Sigmoid colon (tissue), 7 donors: ENCODE results near the gene TMEM9. TPM values are rescaled to one million over a fixed set of nuclear protein-coding genes. Genes with fewer than 3 reads are reported as not detected.

Experiments used
- DNase-seq: peaks from one replicate; pipeline ENCODE4 v3.0.0-alpha.2; 2019
- H3K27ac ChIP-seq, 4 donors: fragments of 200-600 bp; sonication (generic); one replicate each; pipeline ENCODE4 v1.5.1; 2016 to 2019; ENCODE audit warnings: mild to moderate bottlenecking in 1 of 4
- H3K27me3 ChIP-seq, 3 donors: fragments of 200-600 bp; sonication (generic); one replicate each; pipeline ENCODE4 v1.5.1; 2019; ENCODE audit warnings: mild to moderate bottlenecking in 1 of 3
- H3K36me3 ChIP-seq, 4 donors: fragments of 200-600 bp; sonication (generic); one replicate each; pipeline ENCODE4 v1.5.1; 2016 to 2019
- H3K4me1 ChIP-seq, 4 donors: fragments of 200-600 bp; sonication (generic); one replicate each; pipeline ENCODE4 v1.5.1; 2017 to 2019
- H3K4me3 ChIP-seq, 4 donors: fragments of 200-600 bp; sonication (generic); one replicate each; pipeline ENCODE4 v1.5.1; 2017 to 2019; ENCODE audit warnings: mild to moderate bottlenecking in 2 of 4, moderate library complexity in 1 of 4
- H3K9me3 ChIP-seq, 4 donors: fragments of 200-600 bp in 3 of 4; sonication (generic) in 3 of 4; one replicate each; pipeline versions ENCODE4 v1.5.1 to v1.6.1; 2013 to 2019
- EP300 ChIP-seq, 4 donors: sonication (generic); formaldehyde crosslinking; IDR thresholded peaks; one replicate each; pipeline ENCODE4 v1.6.1; 2017; ENCODE audit warnings: antibody characterized with exemption in 4 of 4
- POLR2A ChIP-seq, 2 donors: fragments of 450-650 bp; IDR thresholded peaks; one replicate each; pipeline ENCODE4 v1.6.1; 2016; ENCODE audit warnings: antibody characterized with exemption in 2 of 2, mild to moderate bottlenecking in 2 of 2, moderate library complexity in 2 of 2
- POLR2AphosphoS5 ChIP-seq, 4 donors: sonication (generic); formaldehyde crosslinking; IDR thresholded peaks; one replicate each; pipeline ENCODE4 v1.6.1; 2017; ENCODE audit warnings: antibody characterized with exemption in 4 of 4
- WGBS, 2 donors: extraction: QIAGEN DNeasy Blood & Tissue Kit; methylation state at CpG; one replicate each; pipeline ENCODE4 v1.1.7; 2013; 5-methylcytosine and 5-hydroxymethylcytosine counted together
- intact Hi-C: fragments of 100-400 bp; cut with DNase I; formaldehyde crosslinking; loops from one replicate; pipeline ENCODE4 v1.15.1; 2023
- polyA plus RNA-seq, 3 donors: library from polyadenylated mRNA; stranded (reverse); fragments of 200-250 nt; gene quantifications; one replicate each; pipeline ENCODE4 v1.2.3, GENCODE V29; 2013
- total RNA-seq, 4 donors: library from RNA; depleted of rRNA; stranded (reverse); fragments of >200 nt; gene quantifications; one replicate each; pipeline ENCODE4 v1.1.0, GENCODE V29; 2016
- TF ChIP-seq, protein P1 (sequence below), 4 experiments: fragments of 450-650 bp in 3 of 4; fragments of 200-600 bp in 1 of 4; IDR thresholded peaks; one replicate each; pipeline ENCODE4 v1.5.1; 2016 to 2019; ENCODE audit warnings: antibody characterized with exemption in 4 of 4, mild to moderate bottlenecking in 3 of 4, moderate library complexity in 2 of 4
- donor health status: healthy with polysubstance abuse.
- donor health status: Bipolar disorder and iron deficiency.
- donor health status: healthy.

The TMEM9 gene
- total and polyA plus RNA-seq, 7 donors: 12.9 to 78.3 (median 56.2) TPM

DNA sequence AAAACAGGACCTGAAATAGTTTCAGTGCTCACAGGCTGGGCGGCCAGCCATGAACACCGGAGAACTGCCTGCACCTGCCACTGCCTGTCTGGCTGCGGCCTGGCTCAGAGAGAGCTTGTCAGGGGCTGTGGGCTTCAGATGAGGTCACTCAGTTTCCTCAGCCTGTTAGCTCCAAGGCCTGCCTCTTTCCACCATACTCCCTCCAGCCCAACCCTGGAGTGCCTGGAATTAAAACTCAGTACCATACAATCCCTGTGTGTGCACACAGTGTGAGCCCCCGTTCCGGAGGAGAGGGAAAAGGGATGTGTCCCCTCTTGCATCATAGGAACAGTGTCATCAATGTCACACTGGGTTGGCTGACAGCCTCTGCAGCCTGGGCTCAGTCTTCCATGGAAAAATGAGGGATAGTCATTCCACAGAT is 58.2 kb downstream of the TMEM9 start:
- 78 to 83% methylated on average over 5 of the region's 5 CpGs for WGBS, 2 donors
- Histone ChIP-seq H3K4me1 (no peaks in the 10 kb centered on the region), H3K9me3 (no peaks in the 10 kb centered on the region), H3K4me3 (no peak overlapping the region), H3K36me3 (no peaks in the 10 kb centered on the region), H3K27ac (no peak overlapping the region), H3K27me3 (no peaks in the 10 kb centered on the region)
- intact Hi-C loops: no loop called here
- DNase-seq: no peak
- no peak for TF ChIP-seq POLR2AphosphoS5 (IDR thresholded peaks at IDR 0.05)
- TF ChIP-seq, protein P1, sequence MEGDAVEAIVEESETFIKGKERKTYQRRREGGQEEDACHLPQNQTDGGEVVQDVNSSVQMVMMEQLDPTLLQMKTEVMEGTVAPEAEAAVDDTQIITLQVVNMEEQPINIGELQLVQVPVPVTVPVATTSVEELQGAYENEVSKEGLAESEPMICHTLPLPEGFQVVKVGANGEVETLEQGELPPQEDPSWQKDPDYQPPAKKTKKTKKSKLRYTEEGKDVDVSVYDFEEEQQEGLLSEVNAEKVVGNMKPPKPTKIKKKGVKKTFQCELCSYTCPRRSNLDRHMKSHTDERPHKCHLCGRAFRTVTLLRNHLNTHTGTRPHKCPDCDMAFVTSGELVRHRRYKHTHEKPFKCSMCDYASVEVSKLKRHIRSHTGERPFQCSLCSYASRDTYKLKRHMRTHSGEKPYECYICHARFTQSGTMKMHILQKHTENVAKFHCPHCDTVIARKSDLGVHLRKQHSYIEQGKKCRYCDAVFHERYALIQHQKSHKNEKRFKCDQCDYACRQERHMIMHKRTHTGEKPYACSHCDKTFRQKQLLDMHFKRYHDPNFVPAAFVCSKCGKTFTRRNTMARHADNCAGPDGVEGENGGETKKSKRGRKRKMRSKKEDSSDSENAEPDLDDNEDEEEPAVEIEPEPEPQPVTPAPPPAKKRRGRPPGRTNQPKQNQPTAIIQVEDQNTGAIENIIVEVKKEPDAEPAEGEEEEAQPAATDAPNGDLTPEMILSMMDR (IDR thresholded peaks at IDR 0.05): no peak
- no peak for TF ChIP-seq EP300 (IDR thresholded peaks at IDR 0.05)
- TF ChIP-seq POLR2A (IDR thresholded peaks at IDR 0.05): no peak

DNA sequence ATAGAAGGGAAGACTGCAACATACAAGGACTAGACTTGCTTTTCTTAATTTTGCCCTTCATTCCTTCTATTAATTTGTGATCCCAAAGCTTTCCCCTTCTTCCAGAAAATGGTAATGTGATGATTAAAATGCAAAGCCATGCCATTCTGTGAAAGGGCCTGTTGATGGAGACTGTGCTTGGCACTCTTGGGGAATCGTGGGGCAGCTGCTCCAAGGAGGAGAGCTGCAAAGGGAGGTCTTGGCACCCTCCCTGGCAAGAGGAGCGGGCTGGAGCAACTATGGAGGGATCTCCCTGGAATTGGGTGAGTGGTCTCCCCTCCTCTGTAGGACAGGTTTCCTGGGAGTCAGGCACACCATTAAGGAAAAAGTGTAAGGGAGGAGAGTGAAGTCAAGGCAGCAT is 58.7 kb downstream of the TMEM9 start:
- no peaks in the 10 kb centered on the region for H3K9me3 ChIP-seq
- no peaks in the 10 kb centered on the region for H3K36me3 ChIP-seq
- no peaks in the 10 kb centered on the region for H3K27me3 ChIP-seq
- intact Hi-C loops: no loop called here
- no peak overlapping the region for H3K4me3 ChIP-seq
- no peaks in the 10 kb centered on the region for H3K4me1 ChIP-seq
- WGBS, 2 donors: 91% methylated on average over 2 of the region's 2 CpGs
- DNase-seq: no peak
- H3K27ac ChIP-seq: no peak overlapping the region
- TF ChIP-seq, protein P1 (IDR thresholded peaks at IDR 0.05): no peak
- TF ChIP-seq POLR2A (IDR thresholded peaks at IDR 0.05) (no peak), POLR2AphosphoS5 (IDR thresholded peaks at IDR 0.05) (no peak), EP300 (IDR thresholded peaks at IDR 0.05) (no peak)

DNA sequence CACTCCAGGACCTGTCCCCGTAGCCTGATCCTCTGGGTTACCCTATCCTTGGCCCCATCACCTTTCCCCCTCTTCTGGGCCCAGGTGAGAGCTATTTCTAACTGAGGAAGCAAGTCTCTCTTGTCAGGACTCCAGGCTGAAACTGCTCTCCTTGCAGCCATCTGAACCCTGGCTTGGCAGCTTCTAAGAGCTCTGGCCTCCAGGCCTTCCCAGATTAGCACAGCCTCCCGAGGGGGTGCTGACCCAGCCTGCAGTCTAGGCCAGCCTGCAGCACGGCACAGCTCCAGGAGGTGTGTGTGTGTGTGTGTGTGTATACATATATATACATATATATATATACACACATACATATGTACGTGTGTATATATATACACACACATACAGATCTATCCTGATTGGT is 59.4 kb downstream of the TMEM9 start:
- Histone ChIP-seq H3K27me3 (no peaks in the 10 kb centered on the region), H3K27ac (no peak overlapping the region), H3K4me3 (no peak overlapping the region), H3K36me3 (no peaks in the 10 kb centered on the region), H3K9me3 (no peaks in the 10 kb centered on the region), H3K4me1 (no peaks in the 10 kb centered on the region)
- intact Hi-C loops: no loop called here
- TF ChIP-seq POLR2AphosphoS5 (IDR thresholded peaks at IDR 0.05): no peak
- TF ChIP-seq, protein P1 (IDR thresholded peaks at IDR 0.05): no peak
- TF ChIP-seq POLR2A (IDR thresholded peaks at IDR 0.05): no peak
- no peak for TF ChIP-seq EP300 (IDR thresholded peaks at IDR 0.05)
- DNase-seq: no peak
- 73 to 74% methylated on average over 4 of the region's 4 CpGs for WGBS, 2 donors

DNA sequence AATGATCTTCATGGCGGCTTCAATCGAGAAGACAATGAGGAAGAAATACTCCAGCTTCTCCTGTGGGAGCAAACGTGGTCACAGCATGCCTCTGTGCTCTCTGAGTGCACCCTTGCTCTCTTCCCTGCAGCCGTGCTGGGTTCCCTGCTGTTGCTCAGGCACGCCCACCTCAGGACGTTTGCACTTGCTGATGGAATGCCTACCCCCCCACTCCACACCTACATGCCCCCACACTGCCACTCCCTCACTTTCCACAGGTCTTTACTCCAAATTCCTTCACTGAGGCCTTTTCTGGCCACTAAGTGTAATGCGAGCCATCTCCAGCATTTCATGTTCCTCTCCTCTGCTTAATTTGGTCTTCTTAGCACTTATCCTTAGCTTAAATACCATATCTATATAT is 60.3 kb downstream of the TMEM9 start:
- Histone ChIP-seq H3K4me1 (no peaks in the 10 kb centered on the region), H3K27ac (no peak overlapping the region), H3K9me3 (no peaks in the 10 kb centered on the region), H3K27me3 (no peaks in the 10 kb centered on the region), H3K36me3 (no peaks in the 10 kb centered on the region), H3K4me3 (no peak overlapping the region)
- TF ChIP-seq POLR2A (IDR thresholded peaks at IDR 0.05) (no peak), EP300 (IDR thresholded peaks at IDR 0.05) (no peak), POLR2AphosphoS5 (IDR thresholded peaks at IDR 0.05) (no peak)
- TF ChIP-seq, protein P1 (IDR thresholded peaks at IDR 0.05): no peak
- WGBS, 2 donors: 65 to 73% methylated on average over 7 of the region's 7 CpGs
- DNase-seq: no peak
- intact Hi-C loops: no loop called here

DNA sequence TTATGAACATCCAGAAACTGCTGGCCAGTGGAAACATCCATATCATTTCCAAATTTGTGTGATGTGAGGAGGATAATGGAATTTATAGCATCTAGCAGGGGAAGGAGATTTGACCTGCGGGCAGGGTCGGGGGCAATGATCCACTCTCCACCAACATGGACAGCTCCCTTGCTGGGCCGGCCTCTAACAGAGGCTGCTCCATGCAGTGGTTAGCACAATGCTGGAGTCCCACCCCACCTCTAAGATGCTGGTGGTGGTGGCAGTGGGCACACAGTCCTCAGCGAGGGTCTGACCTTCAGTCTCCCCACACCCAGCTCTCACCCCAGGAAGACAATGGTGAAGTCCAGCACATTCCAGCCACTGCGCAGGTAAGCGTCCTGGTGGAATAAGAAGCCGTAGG is 60.7 kb downstream of the TMEM9 start:
- intact Hi-C loops: no loop called here

More for the DNA sequence above, 60.7 kb downstream of the TMEM9 start:
- Histone ChIP-seq H3K36me3 (no peaks in the 10 kb centered on the region), H3K4me1 (no peaks in the 10 kb centered on the region), H3K27me3 (no peaks in the 10 kb centered on the region), H3K9me3 (no peaks in the 10 kb centered on the region), H3K4me3 (no peak overlapping the region), H3K27ac (no peak overlapping the region)
- TF ChIP-seq POLR2AphosphoS5 (IDR thresholded peaks at IDR 0.05) (no peak), EP300 (IDR thresholded peaks at IDR 0.05) (no peak), POLR2A (IDR thresholded peaks at IDR 0.05) (no peak)
- TF ChIP-seq, protein P1 (IDR thresholded peaks at IDR 0.05): no peak
- WGBS, 2 donors: 93% methylated on average over 7 of the region's 7 CpGs
- DNase-seq: no peak
